SK-N-SH treated with all-trans-retinoic acid at 6 μM for 48 hours (cell line): Measurements from ENCODE around the gene HSD17B8.

Source experiments
- ATAC-seq: fragments of 200-7000 bp; cut with Tn5 transposase; 3 replicates; pipeline ENCODE4 v1.9.1; 2020; ENCODE audit warnings: mild to moderate bottlenecking, moderate library complexity
- ARNTL ChIP-seq: fragments of 450-650 bp; formaldehyde crosslinking; IDR thresholded peaks from 2 replicates; pipeline ENCODE4 v1.5.0; 2020; ENCODE audit warnings: low read depth, mild to moderate bottlenecking, moderate library complexity, borderline replicate concordance
- CREB5 ChIP-seq: fragments of 250-450 bp; sonication (Bioruptor Pico); IDR thresholded peaks from 2 replicates; pipeline ENCODE4 v1.5.1; 2020; ENCODE audit warnings: low read depth, mild to moderate bottlenecking, moderate library complexity
- CSRNP3 ChIP-seq: fragments of 250-450 bp; sonication (Bioruptor Pico); IDR thresholded peaks from 2 replicates; pipeline ENCODE4 v1.5.1; 2021; ENCODE audit warnings: mild to moderate bottlenecking, moderate library complexity
- ESRRG ChIP-seq: fragments of 250-450 bp; sonication (Bioruptor Pico); IDR thresholded peaks from 2 replicates; pipeline ENCODE4 v1.6.1; 2021; ENCODE audit warnings: mild to moderate bottlenecking
- GLIS3 ChIP-seq: fragments of 250-450 bp; sonication (Bioruptor Pico); IDR thresholded peaks from 2 replicates; pipeline ENCODE4 v1.5.0; 2020; ENCODE audit warnings: mild to moderate bottlenecking, moderate library complexity
- ISL1 ChIP-seq: fragments of 250-450 bp; sonication (Bioruptor Pico); IDR thresholded peaks from 2 replicates; pipeline ENCODE4 v2.1.2; 2022; ENCODE audit warnings: mild to moderate bottlenecking, moderate library complexity
- OSR1 ChIP-seq: fragments of 250-450 bp; sonication (Bioruptor Pico); IDR thresholded peaks from 2 replicates; pipeline ENCODE4 v1.8.0; 2022; ENCODE audit warnings: moderate library complexity, mild to moderate bottlenecking, inconsistent platforms
- PATZ1 ChIP-seq: fragments of 250-450 bp; sonication (Bioruptor Pico); IDR thresholded peaks from 2 replicates; pipeline ENCODE4 v1.8.0; 2020; ENCODE audit warnings: mild to moderate bottlenecking, moderate library complexity, borderline replicate concordance
- POU6F1 ChIP-seq: fragments of 250-450 bp; sonication (Bioruptor Pico); IDR thresholded peaks from 2 replicates; pipeline ENCODE4 v1.8.0; 2021; ENCODE audit warnings: low read depth, mild to moderate bottlenecking, moderate library complexity, borderline replicate concordance
- PPARA ChIP-seq: fragments of 250-450 bp; sonication (Bioruptor Pico); IDR thresholded peaks from 2 replicates; pipeline ENCODE4 v1.5.0; 2020; ENCODE audit warnings: mild to moderate bottlenecking, borderline replicate concordance
- RARB ChIP-seq: fragments of 250-450 bp; sonication (Bioruptor Pico); IDR thresholded peaks from 2 replicates; pipeline ENCODE4 v1.8.0; 2021; ENCODE audit warnings: mild to moderate bottlenecking, moderate library complexity
- TCF4 ChIP-seq: fragments of 250-450 bp; sonication (Bioruptor Pico); IDR thresholded peaks from 2 replicates; pipeline ENCODE4 v1.8.0; 2021; ENCODE audit warnings: mild to moderate bottlenecking, moderate library complexity, borderline replicate concordance
- TOX ChIP-seq: fragments of 250-450 bp; sonication (Bioruptor Pico); IDR thresholded peaks from 2 replicates; pipeline ENCODE4 v1.8.0; 2021; ENCODE audit warnings: mild to moderate bottlenecking, moderate library complexity, borderline replicate concordance
- TSHZ2 ChIP-seq: fragments of 250-450 bp; sonication (Bioruptor Pico); IDR thresholded peaks from 2 replicates; pipeline ENCODE4 v1.5.0; 2020; ENCODE audit warnings: mild to moderate bottlenecking, moderate library complexity
- ZC3H10 ChIP-seq: fragments of 250-450 bp; sonication (Bioruptor Pico); IDR thresholded peaks from 2 replicates; pipeline ENCODE4 v1.5.1; 2021; ENCODE audit warnings: mild to moderate bottlenecking, moderate library complexity
- ZFP3 ChIP-seq: fragments of 250-450 bp; sonication (Bioruptor Pico); IDR thresholded peaks from 2 replicates; pipeline ENCODE4 v1.5.0; 2020; ENCODE audit warnings: mild to moderate bottlenecking, moderate library complexity
- ZFP30 ChIP-seq: fragments of 450-650 bp; formaldehyde crosslinking; IDR thresholded peaks from 2 replicates; pipeline ENCODE4 v1.5.0; 2022; ENCODE audit warnings: mild to moderate bottlenecking, moderate library complexity
- ZNF565 ChIP-seq: fragments of 450-650 bp; formaldehyde crosslinking; conservative IDR thresholded peaks from 2 replicates; pipeline ENCODE4 v1.5.0; 2020; ENCODE audit warnings: low read depth, mild to moderate bottlenecking, moderate library complexity
- ZNF70 ChIP-seq: fragments of 450-650 bp; formaldehyde crosslinking; IDR thresholded peaks from 2 replicates; pipeline ENCODE4 v1.5.0; 2020; ENCODE audit warnings: mild to moderate bottlenecking, moderate library complexity

Gene HSD17B8

GRCh38 chr6:33189625-33190448 is 14.6 kb upstream of the HSD17B8 start:
- TF ChIP-seq PPARA (no peak), CSRNP3 (CRISPR knock-in tag) (no peak), POU6F1 (CRISPR knock-in tag) (no peak), CREB5 (CRISPR knock-in tag) (no peak), GLIS3 (no peak), TCF4 (CRISPR knock-in tag) (no peak), ZFP3 (CRISPR knock-in tag) (no peak), ZFP30 (CRISPR knock-in tag) (no peak), RARB (no peak), TSHZ2 (CRISPR knock-in tag) (no peak), ARNTL (CRISPR knock-in tag) (no peak), ISL1 (CRISPR knock-in tag) (no peak), ZC3H10 (CRISPR knock-in tag) (no peak), ZNF565 (CRISPR knock-in tag) (no peak), OSR1 (no peak)
- TF ChIP-seq, all 23 proteins: peak for 0
- ATAC-seq = no peak

- TF ChIP-seq ARNTL (CRISPR knock-in tag) (no peak), OSR1 (no peak)
- ATAC-seq = no peak
Measured at GRCh38 chr6:33190504-33191107, 13.8 kb upstream of the HSD17B8 start.

GRCh38 chr6:33191383-33192104 is 12.9 kb upstream of the HSD17B8 start:
- ATAC-seq = peak; percentile 50
- TF ChIP-seq PATZ1 (CRISPR knock-in tag) (no peak), ZFP30 (CRISPR knock-in tag) (no peak), POU6F1 (CRISPR knock-in tag) (no peak), ESRRG (no peak), CREB5 (CRISPR knock-in tag) (no peak), ISL1 (CRISPR knock-in tag) (no peak), ZNF70 (CRISPR knock-in tag) (no peak), CSRNP3 (CRISPR knock-in tag) (no peak), GLIS3 (no peak), ZFP3 (CRISPR knock-in tag) (no peak), ZC3H10 (CRISPR knock-in tag) (no peak), RARB (no peak), ARNTL (CRISPR knock-in tag) (no peak), TOX (CRISPR knock-in tag) (no peak), TCF4 (CRISPR knock-in tag) (no peak), PPARA (no peak), OSR1 (no peak)
